Peyer's patch (tissue), 4 donors: ENCODE results near the gene UMODL1. TPM values are rescaled to one million over a fixed set of nuclear protein-coding genes. Genes with fewer than 3 reads are reported as not detected.
"Not testable (repeated sequence)": the region's sequence is repeated elsewhere in the genome, so short reads cannot be mapped to it uniquely, and the experiment has no call there.

Source experiments
- DNase-seq, 3 donors: peaks; one replicate each; pipeline ENCODE4 v3.0.0-alpha.2; 2017 to 2019
- H3K27ac ChIP-seq, 4 donors: fragments of 200-600 bp; sonication (generic); one replicate each; pipeline ENCODE4 v1.5.1; 2016 to 2019
- H3K27me3 ChIP-seq, 2 donors: fragments of 200-600 bp; sonication (generic); one replicate each; pipeline ENCODE4 v1.5.1; 2019
- H3K36me3 ChIP-seq, 3 donors: fragments of 200-600 bp; sonication (generic); one replicate each; pipeline ENCODE4 v1.5.1; 2016 to 2019
- H3K4me1 ChIP-seq, 4 donors: fragments of 200-600 bp; sonication (generic); one replicate each; pipeline ENCODE4 v1.5.1; 2016 to 2019
- H3K4me3 ChIP-seq, 4 donors: fragments of 200-600 bp; sonication (generic); 1 replicate in 3 of 4; 2 replicates in 1 of 4; pipeline ENCODE4 v1.5.1; 2016 to 2019; ENCODE audit warnings: mild to moderate bottlenecking in 1 of 4
- H3K9me3 ChIP-seq, 4 donors: fragments of 200-600 bp; sonication (generic); one replicate each; pipeline ENCODE4 v1.5.1; 2016 to 2019; ENCODE audit warnings: mild to moderate bottlenecking in 1 of 4
- CTCF ChIP-seq, 6 experiments: fragments of 450-650 bp in 4 of 6; fragments of 200-600 bp in 2 of 6; sonication (generic) in 1 of 6; IDR thresholded peaks; one replicate each; pipeline ENCODE4 v1.5.1; 2017 to 2019; ENCODE audit warnings: antibody characterized with exemption in 6 of 6, mild to moderate bottlenecking in 3 of 6, moderate library complexity in 1 of 6
- POLR2A ChIP-seq, 2 donors: fragments of 450-650 bp; IDR thresholded peaks; one replicate each; pipeline ENCODE4 v1.5.1; 2017; ENCODE audit warnings: antibody characterized with exemption in 2 of 2, mild to moderate bottlenecking in 2 of 2, moderate library complexity in 2 of 2
- total RNA-seq, 4 donors: library from RNA; depleted of rRNA; stranded (reverse); fragments of >200 nt; gene quantifications; one replicate each; pipeline ENCODE4 v1.1.0, GENCODE V29; 2016

Gene UMODL1
- total RNA-seq, 4 donors from 2014 or later = 0.53 to 0.95 (median 0.83) TPM; not detected in 1

DNA sequence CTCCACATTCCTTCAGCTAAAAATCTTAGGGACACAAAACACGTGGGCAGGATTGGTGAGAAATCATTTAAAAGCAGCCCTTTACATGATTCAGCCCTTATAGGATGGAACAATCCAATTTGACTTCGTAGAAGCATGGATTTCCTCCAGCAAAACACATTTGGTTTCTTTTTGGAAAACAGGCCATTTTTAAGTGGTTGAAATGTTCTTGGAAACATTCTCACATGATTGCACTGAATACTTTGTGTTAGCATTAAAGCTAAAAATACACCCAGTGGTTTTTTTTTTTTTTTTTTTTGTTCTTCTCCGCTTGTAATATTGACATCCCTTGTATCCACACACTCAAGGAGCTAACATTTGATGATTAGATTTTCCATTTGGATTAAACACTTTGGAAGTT, 105.7 kb downstream of the UMODL1 start:
- H3K27ac ChIP-seq = no peak overlapping the region
- no peaks in the 10 kb centered on the region for H3K27me3 ChIP-seq
- no peak for DNase-seq
- no peaks in the 10 kb centered on the region for H3K36me3 ChIP-seq
- H3K4me1 ChIP-seq = no peaks in the 10 kb centered on the region
- no peaks in the 10 kb centered on the region for H3K9me3 ChIP-seq
- TF ChIP-seq CTCF (IDR thresholded peaks at IDR 0.05) = no peak
- no peak for TF ChIP-seq POLR2A (IDR thresholded peaks at IDR 0.05)
- H3K4me3 ChIP-seq = no peak overlapping the region

DNA sequence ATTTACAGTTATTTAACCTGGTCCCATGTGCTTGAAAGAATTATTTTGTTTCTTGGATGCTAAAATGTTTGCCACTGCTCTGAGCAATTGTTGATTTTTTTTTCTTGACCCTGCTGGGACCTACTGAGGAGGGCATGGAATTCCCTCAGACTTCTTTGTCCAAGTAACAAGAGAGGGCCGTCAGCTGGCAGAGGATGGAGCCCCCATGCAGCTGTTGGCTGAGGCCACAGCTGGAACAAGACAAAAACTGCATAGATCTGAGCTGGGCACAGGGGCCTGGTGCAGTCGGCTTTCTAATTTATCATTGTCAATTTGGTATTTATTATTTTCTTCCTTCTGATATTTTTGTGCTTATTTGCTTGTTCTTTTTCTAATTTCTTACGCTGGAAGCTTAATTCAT, 108.2 kb downstream of the UMODL1 start:
- H3K9me3 ChIP-seq = no peaks in the 10 kb centered on the region
- DNase-seq = no peak
- TF ChIP-seq CTCF (IDR thresholded peaks at IDR 0.05) (no peak), POLR2A (IDR thresholded peaks at IDR 0.05) (no peak)
- no peak overlapping the region for H3K4me3 ChIP-seq
- no peak overlapping the region for H3K27ac ChIP-seq
- H3K36me3 ChIP-seq = no peaks in the 10 kb centered on the region
- no peaks in the 10 kb centered on the region for H3K27me3 ChIP-seq
- H3K4me1 ChIP-seq = no peaks in the 10 kb centered on the region

- H3K27ac ChIP-seq, H3K9me3 ChIP-seq, H3K4me3 ChIP-seq, H3K36me3 ChIP-seq, DNase-seq, H3K27me3 ChIP-seq, H3K4me1 ChIP-seq: not testable (repeated sequence)
Measured at GRCh38 chr21:42180001-42180400, 108.9 kb downstream of the UMODL1 start.

- no peak for DNase-seq
- Histone ChIP-seq H3K36me3 (no peaks in the 10 kb centered on the region), H3K27me3 (no peaks in the 10 kb centered on the region), H3K27ac (no peak overlapping the region), H3K4me3 (no peak overlapping the region), H3K4me1 (peaks cover 0 to 5% (median 2%) of the 10 kb centered on the region in 4 donors), H3K9me3 (no peaks in the 10 kb centered on the region)
- TF ChIP-seq CTCF (IDR thresholded peaks at IDR 0.05) = no peak
- no peak for TF ChIP-seq POLR2A (IDR thresholded peaks at IDR 0.05)
Measured at GRCh38 chr21:42182713-42183371, 111.7 kb downstream of the UMODL1 start.

- Histone ChIP-seq H3K27ac (no peak overlapping the region), H3K4me1 (peaks cover 0 to 10% (median 4%) of the 10 kb centered on the region in 4 donors), H3K4me3 (no peak overlapping the region), H3K36me3 (no peaks in the 10 kb centered on the region), H3K27me3 (no peaks in the 10 kb centered on the region), H3K9me3 (no peaks in the 10 kb centered on the region)
- no peak for DNase-seq
- no peak for TF ChIP-seq CTCF (IDR thresholded peaks at IDR 0.05)
- TF ChIP-seq POLR2A (IDR thresholded peaks at IDR 0.05) = no peak
Measured at GRCh38 chr21:42183374-42184266, 112.5 kb downstream of the UMODL1 start.

- Histone ChIP-seq H3K27me3 (no peaks in the 10 kb centered on the region), H3K27ac (peak overlapping the region in 1 of 4 donors; percentile 80), H3K9me3 (no peaks in the 10 kb centered on the region), H3K36me3 (no peaks in the 10 kb centered on the region), H3K4me3 (no peak overlapping the region), H3K4me1 (peaks cover 0 to 20% (median 10%) of the 10 kb centered on the region in 4 donors)
- no peak for DNase-seq
- no peak for TF ChIP-seq POLR2A (IDR thresholded peaks at IDR 0.05)
- TF ChIP-seq CTCF (IDR thresholded peaks at IDR 0.05) = no peak
Measured at GRCh38 chr21:42186591-42186990, 115.5 kb downstream of the UMODL1 start.
